Lung (tissue), 12 donors: ENCODE data around the gene DDX10. TPM values are rescaled to one million over a fixed set of nuclear protein-coding genes. Genes with fewer than 3 reads are reported as not detected.

Experiments
- ATAC-seq: fragments of 200-7000 bp; cut with Tn5 transposase; one replicate; pipeline ENCODE4 v1.9.1; 2020; ENCODE audit warnings: moderate number of reproducible peaks; ENCODE audit not compliant: insufficient read depth, low FRiP score
- DNase-seq, 3 donors: peaks; one replicate each; pipeline ENCODE4 v3.0.0-alpha.2; 2013 to 2017
- H3K27ac ChIP-seq, 2 donors: one replicate each; pipeline ENCODE4 v1.5.1; 2013; ENCODE audit warnings: mild to moderate bottlenecking in 2 of 2, moderate library complexity in 2 of 2, control low read depth in 1 of 2, inconsistent platforms in 1 of 2, low read depth in 1 of 2, low read length in 1 of 2
- H3K27me3 ChIP-seq, 3 donors: one replicate each; pipeline ENCODE4 v1.5.1; 2013; ENCODE audit warnings: low read length in 2 of 3; ENCODE audit not compliant: control insufficient read depth in 3 of 3, insufficient read depth in 3 of 3
- H3K36me3 ChIP-seq, 4 donors: one replicate each; pipeline ENCODE4 v1.5.1; 2013; ENCODE audit warnings: low read length in 4 of 4, mild to moderate bottlenecking in 1 of 4, moderate library complexity in 1 of 4; ENCODE audit not compliant: control insufficient read depth in 4 of 4, insufficient read depth in 4 of 4
- H3K4me1 ChIP-seq, 5 donors: one replicate each; pipeline ENCODE4 v1.5.1; 2013; ENCODE audit warnings: low read length in 5 of 5, mild to moderate bottlenecking in 2 of 5, moderate library complexity in 1 of 5; ENCODE audit not compliant: control insufficient read depth in 5 of 5, insufficient read depth in 5 of 5
- H3K4me3 ChIP-seq: one replicate; pipeline ENCODE4 v1.5.1; 2013; ENCODE audit warnings: mild to moderate bottlenecking, control low read depth, moderate library complexity
- H3K9ac ChIP-seq, 2 donors: one replicate each; pipeline ENCODE4 v1.5.1; 2013; ENCODE audit warnings: low read length in 2 of 2, control low read depth in 1 of 2; ENCODE audit not compliant: insufficient read depth in 1 of 2
- H3K9me3 ChIP-seq, 4 donors: one replicate each; pipeline ENCODE4 v1.5.1; 2013; ENCODE audit warnings: low read length in 3 of 4, mild to moderate bottlenecking in 1 of 4, moderate library complexity in 1 of 4; ENCODE audit not compliant: control insufficient read depth in 4 of 4, insufficient read depth in 3 of 4
- WGBS, 2 donors: extraction: QIAGEN DNeasy Blood & Tissue Kit; methylation state at CpG; one replicate each; pipeline ENCODE4 v1.1.7; 2013; 5-methylcytosine and 5-hydroxymethylcytosine counted together
- polyA plus RNA-seq, 2 donors: library from polyadenylated mRNA; stranded (reverse); fragments of 200-250 nt; gene quantifications; one replicate each; pipeline ENCODE4 v1.2.1, GENCODE V29; 2013
- total RNA-seq, 2 donors: library from RNA; depleted of rRNA in 1 of 2; stranded (reverse); fragments of >200 nt in 1 of 2; gene quantifications; one replicate each; pipeline ENCODE4 v1.2.1, GENCODE V29; 2014 to 2021
- TF ChIP-seq, protein P1 (sequence below): IDR thresholded peaks from 2 replicates; pipeline ENCODE4 v1.5.1; 2012; ENCODE audit warnings: mild to moderate bottlenecking; ENCODE audit errors: control extremely low read depth, extremely low read depth
- donor health status: control.
- donor health status: control.
- donor health status: Bipolar disorder and iron deficiency.
- donor health status: healthy.
- donor health status: DM: yes; HTN: yes; CAD: no.

The DDX10 gene
- total and polyA plus RNA-seq, 4 donors: 13.9 to 30.5 (median 18.8) TPM

DNA sequence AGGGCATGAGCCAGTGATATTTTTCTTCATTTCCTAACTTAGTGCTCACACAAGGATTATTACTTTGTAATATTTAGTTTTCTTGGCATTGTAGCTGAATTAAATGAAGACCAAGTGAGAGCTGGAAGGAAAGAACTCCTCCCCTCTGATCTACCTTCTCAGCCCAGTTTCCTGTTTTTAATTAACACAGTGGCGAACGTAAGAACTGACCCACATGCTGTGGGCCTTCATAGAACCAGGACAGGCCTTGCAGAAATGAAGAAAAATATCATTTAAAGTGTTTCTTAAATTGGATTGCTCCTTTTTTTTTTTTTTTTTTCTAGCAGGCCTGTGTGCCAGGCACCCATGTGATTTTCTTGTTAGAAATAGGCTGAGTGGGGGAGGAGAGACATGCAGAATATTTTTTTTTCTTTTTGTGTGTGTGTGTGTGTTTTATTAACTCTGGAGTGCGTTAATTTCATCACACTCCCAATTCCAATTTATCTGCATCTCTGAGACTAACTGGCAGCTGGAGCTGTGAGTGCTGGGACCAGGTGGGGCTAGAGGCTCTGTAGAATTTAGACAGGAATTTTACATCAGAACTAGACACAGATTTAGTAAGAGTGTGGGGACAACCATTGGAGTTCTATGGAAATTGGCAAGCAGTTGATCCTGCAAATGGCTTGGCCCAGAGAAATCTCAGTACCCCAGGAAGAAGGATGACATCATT, 320.5 kb downstream of the DDX10 start:
- no peak overlapping the region for H3K4me3 ChIP-seq
- peaks cover 0 to 8% (median 3%) of the 10 kb centered on the region in 4 donors for H3K9me3 ChIP-seq
- H3K36me3 ChIP-seq: no peaks in the 10 kb centered on the region
- H3K9ac ChIP-seq: no peak overlapping the region
- peaks cover 0 to 3% (median 0%) of the 10 kb centered on the region in 5 donors for H3K4me1 ChIP-seq
- DNase-seq (no peak), ATAC-seq (no peak)
- TF ChIP-seq, protein P1, sequence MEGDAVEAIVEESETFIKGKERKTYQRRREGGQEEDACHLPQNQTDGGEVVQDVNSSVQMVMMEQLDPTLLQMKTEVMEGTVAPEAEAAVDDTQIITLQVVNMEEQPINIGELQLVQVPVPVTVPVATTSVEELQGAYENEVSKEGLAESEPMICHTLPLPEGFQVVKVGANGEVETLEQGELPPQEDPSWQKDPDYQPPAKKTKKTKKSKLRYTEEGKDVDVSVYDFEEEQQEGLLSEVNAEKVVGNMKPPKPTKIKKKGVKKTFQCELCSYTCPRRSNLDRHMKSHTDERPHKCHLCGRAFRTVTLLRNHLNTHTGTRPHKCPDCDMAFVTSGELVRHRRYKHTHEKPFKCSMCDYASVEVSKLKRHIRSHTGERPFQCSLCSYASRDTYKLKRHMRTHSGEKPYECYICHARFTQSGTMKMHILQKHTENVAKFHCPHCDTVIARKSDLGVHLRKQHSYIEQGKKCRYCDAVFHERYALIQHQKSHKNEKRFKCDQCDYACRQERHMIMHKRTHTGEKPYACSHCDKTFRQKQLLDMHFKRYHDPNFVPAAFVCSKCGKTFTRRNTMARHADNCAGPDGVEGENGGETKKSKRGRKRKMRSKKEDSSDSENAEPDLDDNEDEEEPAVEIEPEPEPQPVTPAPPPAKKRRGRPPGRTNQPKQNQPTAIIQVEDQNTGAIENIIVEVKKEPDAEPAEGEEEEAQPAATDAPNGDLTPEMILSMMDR: no peak
- WGBS, 2 donors: 72% methylated on average over 3 of the region's 3 CpGs
- H3K27me3 ChIP-seq: no peaks in the 10 kb centered on the region
- no peak overlapping the region for H3K27ac ChIP-seq

- 86 to 96% methylated on average over 1 of the region's 1 CpG for WGBS, 2 donors
- H3K4me3 ChIP-seq: no peak overlapping the region
- TF ChIP-seq, protein P1: no peak
- H3K9ac ChIP-seq: no peak overlapping the region
- no peak overlapping the region for H3K27ac ChIP-seq
- peaks cover 0 to 10% (median 1%) of the 10 kb centered on the region in 4 donors for H3K9me3 ChIP-seq
- DNase-seq: no peak
- ATAC-seq: no peak
- peaks cover 0 to 3% (median 0%) of the 10 kb centered on the region in 5 donors for H3K4me1 ChIP-seq
- H3K36me3 ChIP-seq: no peaks in the 10 kb centered on the region
- H3K27me3 ChIP-seq: no peaks in the 10 kb centered on the region
Measured at GRCh38 chr11:108985945-108986279, 321.0 kb downstream of the DDX10 start.

Other genes with a start within 250 kb of the DDX10 start
- 1 to 10 TPM in 1 of 2 donors, under 1 TPM in 1; 0.49 to 3.3 TPM for gene C11orf65, start 197.5 kb upstream of the DDX10 start, total RNA-seq
- under 1 TPM; 0.33 to 0.49 TPM for gene C11orf65, start 197.5 kb upstream of the DDX10 start, polyA plus RNA-seq
- gene POGLUT3, start 166.7 kb upstream of the DDX10 start, total RNA-seq: 10 to 100 TPM; 27.8 to 31.8 TPM
- 10 to 100 TPM in 1 of 2 donors, 1 to 10 TPM in 1; 9.9 to 10.3 TPM for gene POGLUT3, start 166.7 kb upstream of the DDX10 start, polyA plus RNA-seq
- 10 to 100 TPM; 25.2 to 28.8 TPM for gene EXPH5, start 71.3 kb upstream of the DDX10 start, total RNA-seq
- 1 to 10 TPM; 1.1 to 5.2 TPM for gene EXPH5, start 71.3 kb upstream of the DDX10 start, polyA plus RNA-seq